ENCODE results near the gene TNRC6B.
"Not testable (repeated sequence)": the region's sequence is repeated elsewhere in the genome, so short reads cannot be mapped to it uniquely, and the experiment has no call there.

The TNRC6B gene

DNA sequence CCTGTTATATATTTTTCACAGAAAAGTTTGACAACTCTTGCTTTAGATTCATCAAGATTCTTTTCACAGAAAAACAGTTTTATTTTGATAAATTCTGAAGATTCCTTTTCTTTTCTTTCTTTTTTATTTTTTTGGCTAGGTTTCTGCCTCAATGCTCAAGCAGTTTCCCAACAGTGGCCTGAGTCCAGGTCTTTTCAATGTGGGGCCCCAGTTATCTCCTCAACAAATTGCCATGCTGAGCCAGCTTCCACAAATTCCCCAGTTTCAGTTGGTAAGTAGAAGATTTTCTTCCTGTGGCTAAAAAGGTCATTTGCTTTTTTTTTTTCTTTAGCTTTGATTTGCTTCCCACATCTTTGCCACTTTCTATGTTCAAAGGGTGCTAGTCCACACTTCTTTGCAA is 122.6 kb downstream of the TNRC6B start:
- DNase-seq (ENCODE audit: low read depth), result no peak
- peaks cover 36% of the 10 kb centered on the region for H3K36me3 ChIP-seq (ENCODE audit: control insufficient read depth, insufficient read depth, low read length, severe bottlenecking)

DNA sequence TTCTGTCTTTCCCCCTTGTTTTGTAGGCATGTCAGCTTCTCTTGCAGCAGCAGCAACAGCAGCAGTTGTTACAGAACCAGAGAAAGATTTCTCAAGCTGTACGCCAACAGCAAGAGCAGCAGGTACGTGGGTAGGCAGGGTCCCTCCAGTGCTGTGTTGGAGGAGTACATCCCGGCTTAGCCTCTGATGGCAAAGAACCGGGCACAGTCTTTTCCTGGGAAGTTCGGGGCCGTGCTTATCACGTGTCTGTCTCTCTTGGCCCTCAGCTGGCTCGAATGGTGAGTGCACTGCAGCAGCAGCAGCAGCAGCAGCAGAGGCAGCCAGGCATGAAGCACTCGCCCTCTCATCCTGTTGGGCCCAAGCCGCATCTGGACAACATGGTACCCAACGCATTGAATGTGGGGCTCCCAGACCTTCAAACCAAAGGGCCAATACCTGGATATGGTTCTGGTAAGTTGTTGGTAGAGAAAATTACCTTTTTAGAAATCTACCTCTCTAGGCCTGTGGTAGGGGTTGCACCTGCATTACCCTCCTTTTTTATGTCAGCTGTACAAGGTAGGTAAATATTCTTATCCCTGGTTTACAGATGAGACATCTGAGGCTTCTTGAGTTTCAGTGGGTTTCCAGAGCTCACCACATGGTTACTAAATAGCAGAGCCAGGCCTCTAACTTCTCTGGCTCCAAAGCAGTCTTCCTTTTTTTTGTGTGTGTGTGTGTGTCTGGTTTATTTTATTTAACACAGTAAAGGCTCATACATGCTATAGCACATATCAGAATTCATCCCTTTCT is 123.4 kb downstream of the TNRC6B start:
- Histone ChIP-seq H3K9ac (ENCODE audit: low read length) (no peak overlapping the region), H3K36me3 (ENCODE audit: control insufficient read depth, insufficient read depth, low read length, severe bottlenecking) (peaks cover 33% of the 10 kb centered on the region), H3K4me1 (ENCODE audit: control insufficient read depth, insufficient read depth, low read length) (peaks cover 20% of the 10 kb centered on the region), H3K4me3 (ENCODE audit: low read length) (peak overlapping the region; percentile 16), H3K9me3 (ENCODE audit: control insufficient read depth, low read length) (peaks cover 4% of the 10 kb centered on the region), H3K27me3 (replicated peaks; ENCODE audit: control insufficient read depth, insufficient read depth, low read length) (no peaks in the 10 kb centered on the region)
- DNase-seq (ENCODE audit: low read depth), result no peak

More for the DNA sequence above, 122.6 kb downstream of the TNRC6B start:
- H3K9me3 ChIP-seq (ENCODE audit: control insufficient read depth, low read length), result peaks cover 4% of the 10 kb centered on the region
- no peaks in the 10 kb centered on the region for H3K27me3 ChIP-seq (replicated peaks; ENCODE audit: control insufficient read depth, insufficient read depth, low read length)
- no peak overlapping the region for H3K9ac ChIP-seq (ENCODE audit: low read length)
- peak overlapping the region; percentile 16 for H3K4me3 ChIP-seq (ENCODE audit: low read length)
- peaks cover 20% of the 10 kb centered on the region for H3K4me1 ChIP-seq (ENCODE audit: control insufficient read depth, insufficient read depth, low read length)

DNA sequence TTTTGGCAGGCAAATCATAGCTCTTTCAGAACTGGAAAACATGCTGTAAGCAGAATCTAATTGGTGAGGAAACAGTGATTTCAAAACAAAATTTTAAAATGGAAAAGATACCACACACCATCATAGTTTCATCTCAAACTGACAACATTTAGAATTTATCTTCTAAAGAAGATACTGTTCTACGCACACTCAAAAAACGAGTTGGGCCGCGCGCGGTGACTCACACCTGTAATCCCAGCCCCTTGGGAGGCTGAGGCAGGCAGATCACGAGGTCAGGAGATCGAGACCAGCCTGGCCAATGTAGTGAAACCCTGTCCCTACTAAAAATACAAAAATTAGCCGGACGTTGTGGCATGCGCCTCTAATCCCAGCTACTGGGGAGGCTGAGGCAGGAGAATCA is 124.4 kb downstream of the TNRC6B start:
- H3K9ac ChIP-seq (ENCODE audit: low read length), result no peak overlapping the region
- no peak overlapping the region for H3K4me3 ChIP-seq (ENCODE audit: low read length)
- peaks cover 36% of the 10 kb centered on the region for H3K36me3 ChIP-seq (ENCODE audit: control insufficient read depth, insufficient read depth, low read length, severe bottlenecking)
- DNase-seq (ENCODE audit: low read depth), result no peak
- H3K9me3 ChIP-seq (ENCODE audit: control insufficient read depth, low read length), result peaks cover 4% of the 10 kb centered on the region
- peaks cover 20% of the 10 kb centered on the region for H3K4me1 ChIP-seq (ENCODE audit: control insufficient read depth, insufficient read depth, low read length)
- H3K27me3 ChIP-seq (replicated peaks; ENCODE audit: control insufficient read depth, insufficient read depth, low read length), result no peaks in the 10 kb centered on the region

DNA sequence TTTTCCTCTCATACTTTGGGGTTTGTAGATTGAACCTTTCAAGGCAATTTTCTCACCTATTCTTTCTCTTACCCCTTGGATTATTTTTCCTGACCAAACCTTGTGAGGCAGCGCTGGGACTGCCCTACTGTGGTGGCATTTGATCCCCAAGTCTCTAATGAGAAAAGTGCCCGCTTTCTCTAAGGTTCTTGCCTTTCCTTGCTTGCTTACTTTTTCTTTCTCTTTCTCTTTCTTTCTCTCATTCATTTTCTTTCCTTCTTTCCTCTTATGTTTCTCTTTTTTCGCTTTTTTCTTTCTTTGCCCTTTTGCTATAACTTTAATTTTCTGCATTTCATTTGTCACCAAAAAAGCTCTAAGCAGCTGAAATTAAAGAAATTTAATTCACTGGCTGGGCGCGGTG is 127.9 kb downstream of the TNRC6B start:
- H3K4me1 ChIP-seq (ENCODE audit: control insufficient read depth, insufficient read depth, low read length), result peaks cover 20% of the 10 kb centered on the region
- H3K27me3 ChIP-seq (replicated peaks; ENCODE audit: control insufficient read depth, insufficient read depth, low read length), result no peaks in the 10 kb centered on the region
- no peak for DNase-seq (ENCODE audit: low read depth)
- peaks cover 54% of the 10 kb centered on the region for H3K36me3 ChIP-seq (ENCODE audit: control insufficient read depth, insufficient read depth, low read length, severe bottlenecking)
- no peak overlapping the region for H3K4me3 ChIP-seq (ENCODE audit: low read length)
- H3K9me3 ChIP-seq (ENCODE audit: control insufficient read depth, low read length), result peaks cover 1% of the 10 kb centered on the region
- no peak overlapping the region for H3K9ac ChIP-seq (ENCODE audit: low read length)

DNA sequence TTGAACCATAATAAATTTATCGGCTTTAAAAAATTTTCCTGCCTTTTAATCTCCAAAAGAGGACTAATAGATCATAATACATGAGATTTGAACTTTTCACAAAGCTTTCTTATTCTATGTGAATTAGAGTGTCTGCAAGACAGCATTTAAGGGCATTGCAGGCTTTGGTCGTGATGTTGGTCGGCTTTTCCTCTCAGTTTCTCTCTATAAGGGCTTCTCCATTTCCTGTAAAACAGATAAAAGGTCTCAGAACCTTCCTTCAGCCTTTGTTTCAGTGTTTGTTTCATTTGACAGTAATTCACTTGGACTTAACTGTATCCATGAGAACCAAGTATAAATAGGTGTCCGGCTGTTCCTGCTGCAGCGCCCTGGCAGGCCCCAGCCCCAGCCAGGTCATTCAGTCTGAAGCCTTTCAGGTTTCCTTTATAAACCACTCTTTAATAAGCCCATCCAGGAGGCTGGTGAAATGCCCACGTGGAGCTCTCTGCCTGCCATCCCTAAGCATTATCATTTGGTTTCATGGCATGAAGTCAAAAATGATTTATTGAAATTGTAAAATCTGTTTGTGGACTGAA is 131.4 kb downstream of the TNRC6B start:
- peaks cover 27% of the 10 kb centered on the region for H3K4me1 ChIP-seq (ENCODE audit: control insufficient read depth, insufficient read depth, low read length)
- peaks cover 48% of the 10 kb centered on the region for H3K36me3 ChIP-seq (ENCODE audit: control insufficient read depth, insufficient read depth, low read length, severe bottlenecking)
- no peak for DNase-seq (ENCODE audit: low read depth)
- H3K9ac ChIP-seq (ENCODE audit: low read length), result no peak overlapping the region
- H3K4me3 ChIP-seq (ENCODE audit: low read length), result no peak overlapping the region
- no peaks in the 10 kb centered on the region for H3K9me3 ChIP-seq (ENCODE audit: control insufficient read depth, low read length)
- no peaks in the 10 kb centered on the region for H3K27me3 ChIP-seq (replicated peaks; ENCODE audit: control insufficient read depth, insufficient read depth, low read length)

DNA sequence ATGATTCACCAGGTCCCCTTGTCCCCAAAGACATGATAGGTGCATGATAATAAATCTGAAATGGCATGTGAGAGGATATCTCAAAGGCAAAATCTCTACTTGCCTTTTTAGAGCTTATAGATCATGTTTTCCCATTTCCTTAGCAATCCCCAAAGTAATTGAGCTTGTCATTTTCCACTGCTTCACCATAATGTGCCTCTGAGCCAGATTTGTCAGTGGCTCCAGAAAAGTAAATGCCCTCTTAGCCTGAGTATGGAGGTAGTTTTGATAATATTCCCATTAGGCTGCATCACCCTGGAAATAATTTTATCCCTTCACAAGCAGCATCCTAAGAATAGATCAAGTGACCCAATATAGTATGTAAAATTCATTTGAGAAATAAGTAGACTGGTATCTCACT is 131.9 kb downstream of the TNRC6B start:
- DNase-seq (ENCODE audit: low read depth), result no peak
- Histone ChIP-seq H3K36me3 (ENCODE audit: control insufficient read depth, insufficient read depth, low read length, severe bottlenecking) (peaks cover 53% of the 10 kb centered on the region), H3K9me3 (ENCODE audit: control insufficient read depth, low read length) (no peaks in the 10 kb centered on the region), H3K27me3 (replicated peaks; ENCODE audit: control insufficient read depth, insufficient read depth, low read length) (no peaks in the 10 kb centered on the region), H3K9ac (ENCODE audit: low read length) (no peak overlapping the region), H3K4me3 (ENCODE audit: low read length) (no peak overlapping the region), H3K4me1 (ENCODE audit: control insufficient read depth, insufficient read depth, low read length) (peaks cover 31% of the 10 kb centered on the region)

DNA sequence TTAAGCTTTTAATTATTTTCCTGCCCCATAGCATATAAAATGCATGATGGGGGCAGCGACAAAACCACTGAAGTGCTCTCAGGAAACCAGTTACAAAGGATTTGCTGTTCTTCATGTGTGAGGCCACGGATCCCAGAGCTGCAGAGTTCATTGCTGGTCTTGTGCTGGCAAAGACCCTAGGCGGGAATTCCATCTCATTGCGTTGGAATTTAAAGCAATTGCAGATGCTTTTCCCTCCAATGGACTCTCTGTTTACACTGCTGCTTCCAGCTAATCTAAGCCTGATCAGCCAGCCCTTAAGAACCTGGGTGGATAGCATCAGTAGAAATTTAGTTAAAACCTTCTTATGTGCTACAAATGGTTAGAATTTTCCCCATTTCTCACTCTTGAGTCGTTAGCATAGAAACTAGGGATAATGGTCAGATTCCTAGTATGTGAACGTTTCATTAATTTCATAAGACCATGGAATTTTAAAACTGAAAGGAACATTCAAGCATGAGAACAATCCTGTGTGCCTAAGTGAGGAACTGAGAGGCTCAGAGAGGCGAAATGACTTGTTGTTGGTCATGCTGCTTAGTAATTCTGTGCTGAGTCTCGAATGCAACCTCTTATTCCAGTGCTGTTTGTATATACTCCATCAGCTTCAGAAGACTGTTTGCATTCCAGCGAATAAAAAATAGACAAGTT is 132.5 kb downstream of the TNRC6B start:
- peaks cover 59% of the 10 kb centered on the region for H3K36me3 ChIP-seq (ENCODE audit: control insufficient read depth, insufficient read depth, low read length, severe bottlenecking)

DNA sequence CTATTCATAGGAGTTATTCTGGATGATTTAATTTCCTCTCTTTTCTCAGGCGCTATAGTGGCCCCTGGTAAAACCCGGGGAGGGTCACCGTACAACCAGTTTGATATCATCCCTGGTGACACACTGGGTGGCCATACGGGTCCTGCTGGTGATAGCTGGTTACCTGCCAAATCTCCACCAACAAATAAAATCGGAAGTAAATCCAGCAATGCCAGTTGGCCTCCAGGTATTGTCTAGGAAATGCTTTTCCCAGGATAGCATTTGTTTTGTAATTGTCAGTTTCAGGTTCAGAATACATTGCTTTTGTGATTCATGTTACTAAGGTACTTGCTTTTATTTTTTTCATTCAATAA is 133.0 kb downstream of the TNRC6B start:
- peak overlapping the region; percentile 61 for H3K4me3 ChIP-seq (ENCODE audit: low read length)
- H3K9ac ChIP-seq (ENCODE audit: low read length), result peak overlapping the region; percentile 58
- peaks cover 31% of the 10 kb centered on the region for H3K4me1 ChIP-seq (ENCODE audit: control insufficient read depth, insufficient read depth, low read length)
- no peaks in the 10 kb centered on the region for H3K9me3 ChIP-seq (ENCODE audit: control insufficient read depth, low read length)
- no peaks in the 10 kb centered on the region for H3K27me3 ChIP-seq (replicated peaks; ENCODE audit: control insufficient read depth, insufficient read depth, low read length)
- H3K36me3 ChIP-seq (ENCODE audit: control insufficient read depth, insufficient read depth, low read length, severe bottlenecking), result peaks cover 65% of the 10 kb centered on the region
- no peak for DNase-seq (ENCODE audit: low read depth)

More for the DNA sequence above, 132.5 kb downstream of the TNRC6B start:
- peak; percentile 89 for DNase-seq (ENCODE audit: low read depth)
- Histone ChIP-seq H3K27me3 (replicated peaks; ENCODE audit: control insufficient read depth, insufficient read depth, low read length) (no peaks in the 10 kb centered on the region), H3K4me1 (ENCODE audit: control insufficient read depth, insufficient read depth, low read length) (peaks cover 31% of the 10 kb centered on the region), H3K9ac (ENCODE audit: low read length) (peak overlapping the region; percentile 58), H3K4me3 (ENCODE audit: low read length) (peak overlapping the region; percentile 61), H3K9me3 (ENCODE audit: control insufficient read depth, low read length) (no peaks in the 10 kb centered on the region)

DNA sequence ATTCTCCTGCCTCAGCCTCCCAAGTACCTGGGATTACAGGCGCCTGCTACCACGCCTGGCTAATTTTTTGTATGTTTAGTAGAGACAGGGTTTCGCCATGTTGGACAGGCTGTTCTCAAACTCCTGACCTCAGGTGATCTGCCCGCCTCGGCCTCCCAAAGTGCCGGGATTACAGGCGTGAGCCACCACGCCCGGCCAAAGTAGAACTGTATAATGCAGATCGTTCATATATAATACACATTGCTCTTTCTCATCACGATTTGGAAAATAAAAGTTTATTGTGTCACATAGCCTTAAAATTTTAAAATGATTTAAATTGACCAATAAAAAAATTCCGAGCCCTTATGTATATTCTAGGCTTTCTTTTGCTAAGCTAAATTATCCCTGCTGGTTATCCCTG is 133.9 kb downstream of the TNRC6B start:
- peaks cover 74% of the 10 kb centered on the region for H3K36me3 ChIP-seq (ENCODE audit: control insufficient read depth, insufficient read depth, low read length, severe bottlenecking)

DNA sequence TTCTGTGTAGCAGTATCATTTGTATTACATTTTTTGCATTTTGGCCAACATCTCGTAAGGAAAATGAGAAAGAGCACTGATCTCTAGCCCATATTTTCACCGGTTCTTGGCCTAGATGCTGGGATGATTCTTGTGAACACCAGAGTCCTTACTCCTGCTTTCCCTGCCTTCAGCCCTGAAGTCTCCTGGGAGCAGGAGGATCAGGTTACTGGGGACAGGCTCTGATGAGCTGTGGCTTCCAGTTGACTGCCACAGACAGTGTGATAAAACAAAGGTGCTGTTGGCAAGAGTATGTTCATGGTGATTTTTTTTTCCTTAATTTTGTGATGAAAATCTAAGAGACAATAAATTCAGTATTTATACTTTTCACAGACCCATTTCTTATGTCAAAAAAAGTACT is 134.3 kb downstream of the TNRC6B start:
- DNase-seq (ENCODE audit: low read depth), result peak; percentile 13
- Histone ChIP-seq H3K9ac (ENCODE audit: low read length) (no peak overlapping the region), H3K4me1 (ENCODE audit: control insufficient read depth, insufficient read depth, low read length) (peaks cover 31% of the 10 kb centered on the region), H3K9me3 (ENCODE audit: control insufficient read depth, low read length) (no peaks in the 10 kb centered on the region), H3K4me3 (ENCODE audit: low read length) (no peak overlapping the region), H3K27me3 (replicated peaks; ENCODE audit: control insufficient read depth, insufficient read depth, low read length) (no peaks in the 10 kb centered on the region), H3K36me3 (ENCODE audit: control insufficient read depth, insufficient read depth, low read length, severe bottlenecking) (peaks cover 75% of the 10 kb centered on the region)

More for the DNA sequence above, 133.9 kb downstream of the TNRC6B start:
- peaks cover 31% of the 10 kb centered on the region for H3K4me1 ChIP-seq (ENCODE audit: control insufficient read depth, insufficient read depth, low read length)
- H3K27me3 ChIP-seq (replicated peaks; ENCODE audit: control insufficient read depth, insufficient read depth, low read length); H3K4me3 ChIP-seq (ENCODE audit: low read length); DNase-seq (ENCODE audit: low read depth); H3K9me3 ChIP-seq (ENCODE audit: control insufficient read depth, low read length); H3K9ac ChIP-seq (ENCODE audit: low read length): not testable (repeated sequence)

DNA sequence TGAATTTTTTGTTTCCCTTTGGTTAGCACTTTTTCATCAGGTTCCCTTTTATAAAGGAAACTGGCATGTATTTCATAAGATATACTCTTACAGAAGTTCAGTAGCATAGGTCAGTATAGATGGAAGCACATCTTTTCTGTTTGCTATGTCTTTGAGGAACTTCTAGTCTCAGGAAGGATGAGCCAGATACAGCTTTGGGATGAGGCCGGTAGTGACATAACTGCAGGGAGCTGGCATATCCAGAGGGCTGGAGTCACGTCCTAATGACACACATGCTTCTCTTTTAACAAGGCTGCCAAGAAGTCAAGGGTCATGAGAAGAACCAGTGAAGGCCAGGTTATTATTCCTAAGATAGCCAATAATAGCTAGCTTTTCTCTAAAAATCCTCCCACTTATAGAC is 135.3 kb downstream of the TNRC6B start:
- no peak overlapping the region for H3K4me3 ChIP-seq (ENCODE audit: low read length)
- no peak overlapping the region for H3K9ac ChIP-seq (ENCODE audit: low read length)
- no peaks in the 10 kb centered on the region for H3K9me3 ChIP-seq (ENCODE audit: control insufficient read depth, low read length)
- peaks cover 75% of the 10 kb centered on the region for H3K36me3 ChIP-seq (ENCODE audit: control insufficient read depth, insufficient read depth, low read length, severe bottlenecking)
- peaks cover 31% of the 10 kb centered on the region for H3K4me1 ChIP-seq (ENCODE audit: control insufficient read depth, insufficient read depth, low read length)
- DNase-seq (ENCODE audit: low read depth), result no peak
- no peaks in the 10 kb centered on the region for H3K27me3 ChIP-seq (replicated peaks; ENCODE audit: control insufficient read depth, insufficient read depth, low read length)

Measured in adipocyte (in vitro differentiated cells).